ENCODE measurements around the gene LAMB3. TPM values are rescaled to one million over a fixed set of nuclear protein-coding genes. Genes with fewer than 3 reads are reported as not detected.

The LAMB3 gene
- total and polyA plus RNA-seq, 10 donors = 0.43 to 3.4 (median 0.80) TPM

DNA sequence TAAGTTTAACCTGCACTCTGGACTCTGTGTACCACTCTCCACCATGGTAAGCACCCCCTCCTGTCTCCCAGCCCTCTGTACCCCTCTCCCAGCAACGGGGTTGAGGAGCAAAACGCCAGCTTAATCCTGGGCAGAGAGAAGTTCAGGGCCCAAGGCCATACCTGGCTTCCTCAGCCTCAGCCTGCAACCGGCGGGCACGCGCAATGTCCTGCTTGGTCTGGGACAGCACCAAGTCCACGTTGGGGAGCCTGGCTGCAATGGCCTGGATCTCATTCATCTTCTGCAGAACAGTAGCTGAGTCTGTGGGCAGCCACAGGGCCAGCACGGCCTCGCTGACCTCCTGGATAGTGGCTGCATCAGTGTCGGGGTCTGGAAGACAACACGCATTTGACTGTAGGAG, 33.9 kb downstream of the LAMB3 start:
- H3K4me1 ChIP-seq = peaks cover 0 to 40% (median 18%) of the 10 kb centered on the region in 6 donors
- no peak overlapping the region for H3K4me3 ChIP-seq
- TF ChIP-seq, protein P1, sequence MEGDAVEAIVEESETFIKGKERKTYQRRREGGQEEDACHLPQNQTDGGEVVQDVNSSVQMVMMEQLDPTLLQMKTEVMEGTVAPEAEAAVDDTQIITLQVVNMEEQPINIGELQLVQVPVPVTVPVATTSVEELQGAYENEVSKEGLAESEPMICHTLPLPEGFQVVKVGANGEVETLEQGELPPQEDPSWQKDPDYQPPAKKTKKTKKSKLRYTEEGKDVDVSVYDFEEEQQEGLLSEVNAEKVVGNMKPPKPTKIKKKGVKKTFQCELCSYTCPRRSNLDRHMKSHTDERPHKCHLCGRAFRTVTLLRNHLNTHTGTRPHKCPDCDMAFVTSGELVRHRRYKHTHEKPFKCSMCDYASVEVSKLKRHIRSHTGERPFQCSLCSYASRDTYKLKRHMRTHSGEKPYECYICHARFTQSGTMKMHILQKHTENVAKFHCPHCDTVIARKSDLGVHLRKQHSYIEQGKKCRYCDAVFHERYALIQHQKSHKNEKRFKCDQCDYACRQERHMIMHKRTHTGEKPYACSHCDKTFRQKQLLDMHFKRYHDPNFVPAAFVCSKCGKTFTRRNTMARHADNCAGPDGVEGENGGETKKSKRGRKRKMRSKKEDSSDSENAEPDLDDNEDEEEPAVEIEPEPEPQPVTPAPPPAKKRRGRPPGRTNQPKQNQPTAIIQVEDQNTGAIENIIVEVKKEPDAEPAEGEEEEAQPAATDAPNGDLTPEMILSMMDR (IDR thresholded peaks at IDR 0.05 in 8 of 11, conservative IDR thresholded peaks at IDR 0.05 in 3 of 11) = no peak
- TF ChIP-seq POLR2AphosphoS5 (IDR thresholded peaks at IDR 0.05) (no peak), POLR2A (IDR thresholded peaks at IDR 0.05) (no peak)
- H3K36me3 ChIP-seq = no peaks in the 10 kb centered on the region
- WGBS, 5 donors = 72 to 85% (median 76%) methylated on average over 7 to 11 of the region's 11 CpGs
- H3K9me3 ChIP-seq = no peaks in the 10 kb centered on the region
- H3K27me3 ChIP-seq (replicated peaks in 1 of 7) = peaks cover 0 to 26% (median 0%) of the 10 kb centered on the region in 7 donors
- DNase-seq = no peak
- intact Hi-C loops (cut with DNase I; ENCODE audit: low total_unique reads) = no loop called here
- no peak overlapping the region for H3K27ac ChIP-seq

DNA sequence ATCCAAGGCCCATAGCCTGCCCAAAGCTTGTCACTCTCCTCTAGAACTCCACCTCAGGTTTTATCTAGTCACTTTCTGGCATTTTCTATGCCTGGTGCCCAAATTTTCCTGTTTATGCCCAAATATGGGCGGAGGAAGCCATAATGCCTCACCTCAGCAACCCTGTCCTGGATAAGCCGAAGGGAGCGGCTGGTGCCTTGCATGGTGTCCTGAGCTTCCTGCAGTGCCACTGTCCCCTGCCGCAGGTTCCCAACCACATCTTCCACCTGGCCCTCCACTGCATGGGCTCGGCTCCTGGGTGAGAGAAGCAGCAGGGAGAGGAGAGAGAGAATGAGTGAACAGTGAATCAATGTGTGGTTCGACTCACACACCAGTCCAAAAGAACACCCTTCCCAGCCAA, 34.5 kb downstream of the LAMB3 start:
- intact Hi-C loops (cut with DNase I; ENCODE audit: low total_unique reads) = no loop called here
- TF ChIP-seq POLR2AphosphoS5 (IDR thresholded peaks at IDR 0.05) (no peak), POLR2A (IDR thresholded peaks at IDR 0.05) (no peak)
- TF ChIP-seq, protein P1 (IDR thresholded peaks at IDR 0.05 in 8 of 11, conservative IDR thresholded peaks at IDR 0.05 in 3 of 11) = no peak
- 91 to 98% (median 94%) methylated on average over 6 of the region's 6 CpGs for WGBS, 5 donors

DNA sequence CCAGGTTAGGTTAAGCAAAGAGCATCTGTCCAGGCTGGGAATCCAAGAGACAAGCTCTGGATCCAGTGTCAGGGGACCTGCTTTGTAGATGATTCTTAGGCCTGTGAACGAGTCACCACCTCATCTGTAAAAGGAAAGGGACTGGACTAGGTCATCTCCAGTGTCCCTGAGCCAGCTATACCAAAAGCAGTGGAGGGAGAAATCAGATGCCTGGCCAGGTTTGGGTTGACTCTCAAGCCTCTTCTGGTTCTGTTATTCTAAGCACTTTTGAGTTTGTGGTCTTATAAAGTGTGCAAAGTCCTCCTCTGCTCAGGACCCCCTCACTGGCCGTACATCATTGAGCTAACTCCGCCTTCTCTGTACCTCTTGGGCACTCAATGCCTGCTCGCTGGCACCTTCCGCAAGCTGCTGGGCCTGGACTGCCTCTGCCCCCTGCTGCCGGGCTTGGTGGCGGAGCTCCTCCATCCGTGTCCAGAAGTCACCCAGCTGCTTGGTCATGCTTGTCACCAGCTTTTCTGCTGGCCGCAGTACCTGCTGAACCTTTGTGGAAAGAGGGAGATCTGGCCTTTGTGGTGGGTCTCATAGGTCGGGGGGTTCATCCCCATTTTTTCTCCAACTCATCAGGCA, 35.1 kb downstream of the LAMB3 start:
- no peak for DNase-seq
- H3K27me3 ChIP-seq (replicated peaks in 1 of 7) = peaks cover 0 to 27% (median 0%) of the 10 kb centered on the region in 7 donors
- H3K27ac ChIP-seq = no peak overlapping the region
- intact Hi-C loops (cut with DNase I; ENCODE audit: low total_unique reads) = no loop called here
- 87 to 94% (median 90%) methylated on average over 10 of the region's 10 CpGs for WGBS, 5 donors
- no peaks in the 10 kb centered on the region for H3K9me3 ChIP-seq
- peaks cover 0 to 47% (median 21%) of the 10 kb centered on the region in 6 donors for H3K4me1 ChIP-seq
- TF ChIP-seq, protein P1 (IDR thresholded peaks at IDR 0.05 in 8 of 11, conservative IDR thresholded peaks at IDR 0.05 in 3 of 11) = no peak
- TF ChIP-seq POLR2AphosphoS5 (IDR thresholded peaks at IDR 0.05) (no peak), POLR2A (IDR thresholded peaks at IDR 0.05) (no peak)
- H3K4me3 ChIP-seq = no peak overlapping the region
- no peaks in the 10 kb centered on the region for H3K36me3 ChIP-seq

More for the DNA sequence above, 34.5 kb downstream of the LAMB3 start:
- H3K9me3 ChIP-seq = no peaks in the 10 kb centered on the region
- no peak overlapping the region for H3K27ac ChIP-seq
- H3K4me1 ChIP-seq = peaks cover 0 to 44% (median 20%) of the 10 kb centered on the region in 6 donors
- no peak for DNase-seq
- no peak overlapping the region for H3K4me3 ChIP-seq
- no peaks in the 10 kb centered on the region for H3K36me3 ChIP-seq
- peaks cover 0 to 28% (median 0%) of the 10 kb centered on the region in 7 donors for H3K27me3 ChIP-seq (replicated peaks in 1 of 7)

DNA sequence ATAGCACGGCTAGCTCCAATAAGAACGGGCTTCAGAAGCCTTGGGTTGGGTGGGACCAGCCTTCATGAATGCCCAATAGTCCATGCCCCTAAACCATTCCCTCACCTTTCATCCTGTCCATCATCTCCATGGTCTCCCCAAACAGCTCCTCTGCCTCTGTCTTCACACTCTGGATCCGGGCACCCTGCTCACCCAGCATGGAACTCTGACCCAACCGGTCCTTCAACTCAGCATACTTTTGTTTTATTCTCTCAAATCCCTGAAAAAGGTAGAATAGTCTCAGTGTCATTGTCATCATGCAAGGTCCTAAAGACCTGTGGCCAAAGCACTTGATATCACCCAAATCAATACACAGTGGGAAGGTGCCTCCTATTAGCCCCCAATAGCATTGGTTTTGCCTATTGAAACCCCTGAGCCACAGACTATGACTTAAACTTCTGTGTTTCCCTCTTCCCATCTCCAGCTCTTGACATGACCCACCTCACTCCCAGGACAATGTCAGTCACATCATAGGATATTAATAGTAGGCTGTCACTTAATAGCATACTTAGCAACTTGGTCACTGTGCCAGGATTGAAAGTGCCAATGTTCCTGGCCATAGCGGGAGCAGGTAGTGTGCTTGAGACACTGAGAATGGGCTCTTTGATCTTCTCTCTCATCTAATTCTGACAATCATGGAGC, 35.7 kb downstream of the LAMB3 start:
- no peak overlapping the region for H3K27ac ChIP-seq
- no peaks in the 10 kb centered on the region for H3K9me3 ChIP-seq
- no peak for DNase-seq
- intact Hi-C loops (cut with DNase I; ENCODE audit: low total_unique reads) = no loop called here
- 90 to 97% (median 96%) methylated on average over 5 of the region's 5 CpGs for WGBS, 5 donors
- TF ChIP-seq, protein P1 (IDR thresholded peaks at IDR 0.05 in 8 of 11, conservative IDR thresholded peaks at IDR 0.05 in 3 of 11) = no peak
- no peak for TF ChIP-seq POLR2AphosphoS5 (IDR thresholded peaks at IDR 0.05)
- TF ChIP-seq POLR2A (IDR thresholded peaks at IDR 0.05) = no peak
- H3K4me3 ChIP-seq = no peak overlapping the region
- peaks cover 0 to 27% (median 0%) of the 10 kb centered on the region in 7 donors for H3K27me3 ChIP-seq (replicated peaks in 1 of 7)
- no peaks in the 10 kb centered on the region for H3K36me3 ChIP-seq
- H3K4me1 ChIP-seq = peaks cover 0 to 46% (median 16%) of the 10 kb centered on the region in 6 donors

All from spleen (tissue), 11 donors.